ENCODE results near the gene TUBB3. TPM values are rescaled to one million over a fixed set of nuclear protein-coding genes. Genes with fewer than 3 reads are reported as not detected.

The TUBB3 gene
- total RNA-seq, 4 donors from 2014 or later, result 2.2 to 9.6 (median 8.0) TPM; not detected in 1

- intact Hi-C loops (cut with DNase I), result no loop called here
- WGBS, 2 donors, result 83 to 85% methylated on average over 12 to 14 of the region's 19 CpGs
- Histone ChIP-seq H3K27me3 (no peaks in the 10 kb centered on the region), H3K9me3 (no peaks in the 10 kb centered on the region), H3K27ac (peak overlapping the region in 3 of 4 donors; percentile 11 to 71 (median 60)), H3K4me1 (peaks cover 0 to 17% (median 3%) of the 10 kb centered on the region in 3 donors), H3K36me3 (peaks cover 51 to 90% (median 53%) of the 10 kb centered on the region in 3 donors), H3K4me3 (no peak overlapping the region)
- DNase-seq, result no peak
- no peak for TF ChIP-seq POLR2A (IDR thresholded peaks at IDR 0.05)
- TF ChIP-seq CTCF (IDR thresholded peaks at IDR 0.05), result no peak
Measured at GRCh38 chr16:89903908-89904515, 19.1 kb upstream of the TUBB3 start.

GRCh38 chr16:89904606-89905510 lies 18.3 kb upstream of the TUBB3 start:
- DNase-seq, result no peak
- TF ChIP-seq POLR2A (IDR thresholded peaks at IDR 0.05), result no peak
- no peak for TF ChIP-seq CTCF (IDR thresholded peaks at IDR 0.05)
- no peaks in the 10 kb centered on the region for H3K9me3 ChIP-seq
- intact Hi-C loops (cut with DNase I), result no loop called here
- H3K27me3 ChIP-seq, result no peaks in the 10 kb centered on the region
- WGBS, 2 donors, result 71 to 76% methylated on average over 9 to 23 of the region's 31 CpGs
- H3K36me3 ChIP-seq, result peaks cover 47 to 90% (median 51%) of the 10 kb centered on the region in 3 donors
- H3K27ac ChIP-seq, result peak overlapping the region in 3 of 4 donors; percentile 41 to 71 (median 60)
- peaks cover under 1 to 22% (median 3%) of the 10 kb centered on the region in 3 donors for H3K4me1 ChIP-seq
- no peak overlapping the region for H3K4me3 ChIP-seq

GRCh38 chr16:89905511-89906139 lies 17.5 kb upstream of the TUBB3 start:
- H3K4me1 ChIP-seq, result peaks cover 3 to 30% (median 4%) of the 10 kb centered on the region in 3 donors
- 83 to 88% methylated on average over 3 to 9 of the region's 23 CpGs for WGBS, 2 donors
- peaks cover 42 to 88% (median 49%) of the 10 kb centered on the region in 3 donors for H3K36me3 ChIP-seq
- TF ChIP-seq POLR2A (IDR thresholded peaks at IDR 0.05), result no peak
- TF ChIP-seq CTCF (IDR thresholded peaks at IDR 0.05), result no peak
- H3K27ac ChIP-seq, result peak overlapping the region in 3 of 4 donors; percentile 41 to 71 (median 60)
- DNase-seq, result no peak
- no peaks in the 10 kb centered on the region for H3K27me3 ChIP-seq
- no peak overlapping the region for H3K4me3 ChIP-seq
- H3K9me3 ChIP-seq, result no peaks in the 10 kb centered on the region
- intact Hi-C loops (cut with DNase I), result no loop called here

GRCh38 chr16:89906140-89907025 lies 16.8 kb upstream of the TUBB3 start:
- Histone ChIP-seq H3K27ac (peak overlapping the region in 1 of 4 donors; percentile 71), H3K27me3 (no peaks in the 10 kb centered on the region), H3K4me1 (peaks cover 3 to 30% (median 4%) of the 10 kb centered on the region in 3 donors), H3K9me3 (no peaks in the 10 kb centered on the region), H3K4me3 (no peak overlapping the region), H3K36me3 (peaks cover 41 to 89% (median 44%) of the 10 kb centered on the region in 3 donors)
- TF ChIP-seq CTCF (IDR thresholded peaks at IDR 0.05) (no peak), POLR2A (IDR thresholded peaks at IDR 0.05) (no peak)
- 89 to 92% methylated on average over 18 to 19 of the region's 40 CpGs for WGBS, 2 donors
- intact Hi-C loops (cut with DNase I), result no loop called here
- no peak for DNase-seq
